Osteoblast (primary cell): ENCODE results near the gene SND1. TPM values are rescaled to one million over a fixed set of nuclear protein-coding genes. Genes with fewer than 3 reads are reported as not detected.

ENCODE experiments used
- DNase-seq: peaks from one replicate; pipeline ENCODE4 v3.0.0; 2011; ENCODE audit warnings: low spot score, mixed read lengths; ENCODE audit not compliant: insufficient read length; ENCODE audit errors: missing footprints
- H2AFZ ChIP-seq: 2 replicates; pipeline ENCODE4 v1.6.0; 2011; ENCODE audit warnings: mild to moderate bottlenecking, low read length
- H3K27ac ChIP-seq: 2 replicates; pipeline ENCODE4 v1.5.1; 2011; ENCODE audit warnings: mild to moderate bottlenecking, low read depth, low read length, moderate library complexity
- H3K27me3 ChIP-seq: 2 replicates; pipeline ENCODE4 v1.6.0; 2012; ENCODE audit warnings: mild to moderate bottlenecking, control low read depth, inconsistent platforms, low read length, moderate library complexity; ENCODE audit not compliant: insufficient read depth
- H3K36me3 ChIP-seq: 2 replicates; pipeline ENCODE4 v1.5.1; 2011; ENCODE audit warnings: mild to moderate bottlenecking, low read length, control low read depth, moderate library complexity; ENCODE audit not compliant: insufficient read depth
- H3K4me1 ChIP-seq: 2 replicates; pipeline ENCODE4 v1.5.1; 2011; ENCODE audit warnings: mild to moderate bottlenecking, low read length, control low read depth, moderate library complexity; ENCODE audit not compliant: insufficient read depth
- H3K4me2 ChIP-seq: 2 replicates; pipeline ENCODE4 v1.6.0; 2011; ENCODE audit warnings: mild to moderate bottlenecking, low read length; ENCODE audit not compliant: insufficient read depth
- H3K4me3 ChIP-seq: fragments of 200-600 bp; sonication (generic); 3 replicates; pipeline ENCODE4 v1.5.1; 2012; ENCODE audit warnings: mild to moderate bottlenecking, low read length, inconsistent platforms; ENCODE audit not compliant: insufficient read depth
- H3K79me2 ChIP-seq: 2 replicates; pipeline ENCODE4 v1.6.0; 2012; ENCODE audit warnings: mild to moderate bottlenecking, low read length, control low read depth, inconsistent platforms; ENCODE audit not compliant: insufficient read depth
- H3K9me3 ChIP-seq: 2 replicates; pipeline ENCODE4 v1.5.1; 2011; ENCODE audit warnings: low read depth, low read length, control low read depth
- H4K20me1 ChIP-seq: 2 replicates; pipeline ENCODE4 v1.6.0; 2012; ENCODE audit warnings: mild to moderate bottlenecking, low read length, control low read depth; ENCODE audit not compliant: insufficient read depth
- total RNA-seq: library from RNA; depleted of rRNA; stranded (reverse); fragments of >200 nt; gene quantifications from 2 replicates; pipeline ENCODE4 v1.2.3, GENCODE V29; 2012
- TF ChIP-seq, protein P1 (sequence below): IDR thresholded peaks from 2 replicates; pipeline ENCODE4 v1.5.1; 2011; ENCODE audit warnings: mild to moderate bottlenecking, low read depth, low read length, moderate library complexity; ENCODE audit errors: extremely low read depth

The SND1 gene
- total RNA-seq, 1 donor: 257 TPM

- Histone ChIP-seq H3K27ac (no peak overlapping the region), H3K27me3 (no peaks in the 10 kb centered on the region), H4K20me1 (peaks cover 46% of the 10 kb centered on the region), H3K4me2 (no peak overlapping the region), H3K36me3 (peaks cover 6% of the 10 kb centered on the region), H3K4me1 (peaks cover 24% of the 10 kb centered on the region), H3K4me3 (no peak overlapping the region), H3K9me3 (no peaks in the 10 kb centered on the region), H3K79me2 (peaks cover 94% of the 10 kb centered on the region), H2AFZ (no peak overlapping the region)
- TF ChIP-seq, protein P1, sequence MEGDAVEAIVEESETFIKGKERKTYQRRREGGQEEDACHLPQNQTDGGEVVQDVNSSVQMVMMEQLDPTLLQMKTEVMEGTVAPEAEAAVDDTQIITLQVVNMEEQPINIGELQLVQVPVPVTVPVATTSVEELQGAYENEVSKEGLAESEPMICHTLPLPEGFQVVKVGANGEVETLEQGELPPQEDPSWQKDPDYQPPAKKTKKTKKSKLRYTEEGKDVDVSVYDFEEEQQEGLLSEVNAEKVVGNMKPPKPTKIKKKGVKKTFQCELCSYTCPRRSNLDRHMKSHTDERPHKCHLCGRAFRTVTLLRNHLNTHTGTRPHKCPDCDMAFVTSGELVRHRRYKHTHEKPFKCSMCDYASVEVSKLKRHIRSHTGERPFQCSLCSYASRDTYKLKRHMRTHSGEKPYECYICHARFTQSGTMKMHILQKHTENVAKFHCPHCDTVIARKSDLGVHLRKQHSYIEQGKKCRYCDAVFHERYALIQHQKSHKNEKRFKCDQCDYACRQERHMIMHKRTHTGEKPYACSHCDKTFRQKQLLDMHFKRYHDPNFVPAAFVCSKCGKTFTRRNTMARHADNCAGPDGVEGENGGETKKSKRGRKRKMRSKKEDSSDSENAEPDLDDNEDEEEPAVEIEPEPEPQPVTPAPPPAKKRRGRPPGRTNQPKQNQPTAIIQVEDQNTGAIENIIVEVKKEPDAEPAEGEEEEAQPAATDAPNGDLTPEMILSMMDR: no peak
- DNase-seq: no peak
Observed at GRCh38 chr7:127675721-127676120, 23.7 kb downstream of the SND1 start.

GRCh38 chr7:127677433-127678230, 25.6 kb downstream of the SND1 start:
- no peaks in the 10 kb centered on the region for H3K27me3 ChIP-seq
- H4K20me1 ChIP-seq: peaks cover 63% of the 10 kb centered on the region
- TF ChIP-seq, protein P1: no peak
- no peak overlapping the region for H2AFZ ChIP-seq
- H3K36me3 ChIP-seq: peaks cover 6% of the 10 kb centered on the region
- no peaks in the 10 kb centered on the region for H3K9me3 ChIP-seq
- no peak overlapping the region for H3K4me3 ChIP-seq
- H3K79me2 ChIP-seq: peaks cover 94% of the 10 kb centered on the region
- peaks cover 24% of the 10 kb centered on the region for H3K4me1 ChIP-seq
- DNase-seq: no peak
- peak overlapping the region; percentile 64 for H3K27ac ChIP-seq
- H3K4me2 ChIP-seq: peak overlapping the region; percentile 9

DNA sequence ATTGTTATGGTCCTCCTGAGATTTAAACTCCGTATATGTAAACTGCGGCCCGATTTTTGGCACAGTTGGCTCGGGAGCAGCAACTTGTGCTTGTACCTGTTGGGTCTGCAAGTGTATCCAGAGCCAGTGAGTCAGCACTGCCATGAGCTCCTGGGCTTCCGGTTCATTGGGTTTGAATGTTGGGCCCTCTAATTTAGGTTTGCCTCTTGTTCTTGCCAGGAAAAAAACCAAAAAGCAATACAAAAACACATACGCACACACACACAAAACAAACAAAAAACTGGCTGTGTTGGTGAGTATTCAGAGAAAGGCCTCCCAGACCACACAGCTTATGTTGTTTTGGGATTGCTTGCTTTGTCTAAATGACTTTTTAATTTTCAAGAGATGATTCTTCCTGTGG, 26.3 kb downstream of the SND1 start:
- Histone ChIP-seq H3K9me3 (no peaks in the 10 kb centered on the region), H3K36me3 (peaks cover 6% of the 10 kb centered on the region), H3K4me2 (peak overlapping the region; percentile 56), H3K79me2 (peaks cover 96% of the 10 kb centered on the region), H3K27me3 (no peaks in the 10 kb centered on the region), H4K20me1 (peaks cover 70% of the 10 kb centered on the region), H3K4me3 (no peak overlapping the region), H2AFZ (no peak overlapping the region), H3K4me1 (peaks cover 24% of the 10 kb centered on the region), H3K27ac (peak overlapping the region; percentile 64)
- DNase-seq: peak; percentile 45
- TF ChIP-seq, protein P1: no peak

DNA sequence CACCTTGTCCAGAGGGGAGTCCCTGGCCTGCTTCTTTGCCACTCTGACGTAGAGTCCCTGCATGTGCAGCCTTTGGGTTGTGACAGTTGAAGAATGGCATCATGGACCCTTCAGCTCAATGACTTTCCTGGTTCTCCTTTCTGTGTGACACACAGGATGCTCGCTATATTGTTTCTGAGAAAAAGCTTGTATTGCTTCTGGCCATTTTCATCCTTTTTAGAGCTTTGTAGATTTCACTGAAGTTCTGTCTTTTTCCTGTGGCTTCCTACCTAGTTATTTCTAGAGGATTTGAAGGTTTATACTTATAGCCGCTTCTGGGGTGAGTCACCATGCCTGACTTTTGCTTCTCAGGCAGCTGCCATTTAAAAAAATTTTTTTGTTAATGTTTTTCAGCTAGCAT, 27.0 kb downstream of the SND1 start:
- H3K4me2 ChIP-seq: peak overlapping the region; percentile 56
- peaks cover 20% of the 10 kb centered on the region for H3K4me1 ChIP-seq
- peak; percentile 43 for DNase-seq
- no peaks in the 10 kb centered on the region for H3K9me3 ChIP-seq
- H2AFZ ChIP-seq: no peak overlapping the region
- peak overlapping the region; percentile 64 for H3K27ac ChIP-seq
- TF ChIP-seq, protein P1: no peak
- H3K27me3 ChIP-seq: no peaks in the 10 kb centered on the region
- H3K79me2 ChIP-seq: peaks cover 96% of the 10 kb centered on the region
- peaks cover 6% of the 10 kb centered on the region for H3K36me3 ChIP-seq
- H3K4me3 ChIP-seq: peak overlapping the region; percentile 26
- peaks cover 72% of the 10 kb centered on the region for H4K20me1 ChIP-seq
